GM19099 (cell line): Measurements from ENCODE around the gene PLEKHA7.

ENCODE experiments used
- POLR2A ChIP-seq: IDR thresholded peaks from 3 replicates; pipeline ENCODE4 v1.6.1; 2011; ENCODE audit warnings: low read depth; ENCODE audit not compliant: insufficient read length; ENCODE audit errors: extremely low read depth

PLEKHA7 gene

GRCh38 chr11:16911186-16911585 lies 103.0 kb downstream of the PLEKHA7 start:
- TF ChIP-seq POLR2A = no peak

GRCh38 chr11:16909359-16910035 lies 104.7 kb downstream of the PLEKHA7 start:
- no peak for TF ChIP-seq POLR2A

GRCh38 chr11:16905375-16905774 lies 108.8 kb downstream of the PLEKHA7 start:
- TF ChIP-seq POLR2A = no peak

- TF ChIP-seq POLR2A = no peak
Measured at GRCh38 chr11:16902781-16903378, 111.3 kb downstream of the PLEKHA7 start.

- no peak for TF ChIP-seq POLR2A
Measured at GRCh38 chr11:16902182-16902581, 112.0 kb downstream of the PLEKHA7 start.

GRCh38 chr11:16900491-16900890 lies 113.7 kb downstream of the PLEKHA7 start:
- TF ChIP-seq POLR2A = no peak

- no peak for TF ChIP-seq POLR2A
Measured at GRCh38 chr11:16899708-16900303, 114.4 kb downstream of the PLEKHA7 start.

- no peak for TF ChIP-seq POLR2A
Measured at GRCh38 chr11:16898274-16898985, 115.8 kb downstream of the PLEKHA7 start.

- no peak for TF ChIP-seq POLR2A
Measured at GRCh38 chr11:16897470-16898061, 116.6 kb downstream of the PLEKHA7 start.

GRCh38 chr11:16896729-16897469 lies 117.3 kb downstream of the PLEKHA7 start:
- no peak for TF ChIP-seq POLR2A

GRCh38 chr11:16895306-16895705 lies 118.9 kb downstream of the PLEKHA7 start:
- TF ChIP-seq POLR2A = no peak

GRCh38 chr11:16893456-16894066 lies 120.7 kb downstream of the PLEKHA7 start:
- TF ChIP-seq POLR2A = no peak

- no peak for TF ChIP-seq POLR2A
Measured at GRCh38 chr11:16891964-16892363, 122.2 kb downstream of the PLEKHA7 start.

- TF ChIP-seq POLR2A = no peak
Measured at GRCh38 chr11:16891165-16891564, 123.0 kb downstream of the PLEKHA7 start.
